HG02973 (cell line): ENCODE measurements around the gene TRIM4.

Source experiments
- ATAC-seq: cut with Tn5 transposase; IDR thresholded peaks from one replicate; pipeline ENCODE4 v1.9.1; 2021; ENCODE audit warnings: moderate library complexity; ENCODE audit not compliant: unreplicated experiment

Gene TRIM4

DNA sequence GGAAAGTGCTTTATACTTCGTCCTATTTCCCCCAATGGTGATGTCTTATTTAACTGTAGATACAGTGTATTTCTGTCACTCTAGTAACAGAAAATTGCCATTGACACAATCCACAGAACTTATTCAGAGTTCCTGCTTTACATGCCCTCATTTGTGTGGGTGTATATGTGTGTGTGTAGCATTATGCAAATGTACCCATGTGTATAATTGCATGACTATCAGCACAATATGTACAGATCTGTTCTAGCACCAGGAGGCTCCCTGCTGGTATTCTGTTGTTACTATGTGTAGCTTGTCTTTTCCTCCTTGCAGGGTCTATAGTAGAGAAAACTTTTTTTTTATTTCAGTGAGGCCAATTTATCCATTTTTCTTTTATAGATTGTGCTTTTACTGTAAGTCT lies 75.0 kb downstream of the TRIM4 start:
- ATAC-seq = no peak

GRCh38 chr7:99843808-99844207 lies 75.5 kb downstream of the TRIM4 start:
- no peak for ATAC-seq

- no peak for ATAC-seq
Measured at GRCh38 chr7:99842926-99843325, 76.4 kb downstream of the TRIM4 start.
